MCF 10A (cell line): ENCODE measurements around the gene PRR12. TPM values are rescaled to one million over a fixed set of nuclear protein-coding genes. Genes with fewer than 3 reads are reported as not detected.

ENCODE experiments used
- BruUV-seq: library from RNA; stranded (reverse); fragments of 400-500 nt; replicated peaks from 2 replicates; lab custom pipeline; 2021; lab: Mats Ljungman, UMichigan
- CTCF ChIA-PET: fragments of 300-600 bp; sonication (Branson Sonifier 250); formaldehyde crosslinking; extraction: SDS; loops from one replicate; lab custom pipeline; 2021; ENCODE audit warnings: antibody characterized with exemption, inconsistent platforms; lab: Yijun Ruan, JAX
- POLR2A ChIA-PET: fragments of 300-600, 350-650 bp; sonication (Branson Sonifier 250); formaldehyde crosslinking; extraction: SDS; loops from one replicate; lab custom pipeline; 2020; ENCODE audit warnings: antibody characterized with exemption, inconsistent platforms; lab: Yijun Ruan, JAX
- DNase-seq: peaks from one replicate; pipeline ENCODE4 v3.0.0-alpha.2; 2018; ENCODE audit not compliant: unreplicated experiment
- H3K27ac Mint-ChIP-seq: one replicate; pipeline ENCODE4 v1.8.0; 2022; ENCODE audit warnings: mild to moderate bottlenecking, low read depth, mixed read lengths; ENCODE audit not compliant: unreplicated experiment
- H3K27me3 Mint-ChIP-seq: one replicate; pipeline ENCODE4 v1.8.0; 2022; ENCODE audit warnings: mixed read lengths; ENCODE audit not compliant: insufficient read depth, unreplicated experiment
- H3K36me3 Mint-ChIP-seq: one replicate; pipeline ENCODE4 v1.8.0; 2022; ENCODE audit warnings: mild to moderate bottlenecking, moderate library complexity, mixed read lengths; ENCODE audit not compliant: insufficient read depth, unreplicated experiment
- H3K4me1 Mint-ChIP-seq: one replicate; pipeline ENCODE4 v1.8.0; 2022; ENCODE audit warnings: mixed read lengths; ENCODE audit not compliant: insufficient read depth, unreplicated experiment
- H3K4me3 Mint-ChIP-seq: one replicate; pipeline ENCODE4 v1.8.0; 2022; ENCODE audit warnings: mild to moderate bottlenecking, moderate library complexity, mixed read lengths; ENCODE audit not compliant: unreplicated experiment
- H3K9me3 Mint-ChIP-seq: one replicate; pipeline ENCODE4 v1.8.0; 2022; ENCODE audit warnings: mixed read lengths; ENCODE audit not compliant: unreplicated experiment
- CTCF ChIP-seq: fragments of 200-600 bp; IDR thresholded peaks from one replicate; pipeline ENCODE4 v1.8.0; 2022; ENCODE audit warnings: antibody characterized with exemption, mild to moderate bottlenecking; ENCODE audit not compliant: unreplicated experiment
- intact Hi-C: fragments of 100-400 bp; cut with micrococcal nuclease; formaldehyde crosslinking; loops from 2 replicates; pipeline ENCODE4 v1.14.1; 2022
- total RNA-seq: library from RNA; stranded (reverse); gene quantifications from 2 replicates; pipeline ENCODE4 v1.2.3, GENCODE V29; 2022

PRR12 gene
- total RNA-seq, 1 experiment from 2014 or later: 19.0 TPM

DNA sequence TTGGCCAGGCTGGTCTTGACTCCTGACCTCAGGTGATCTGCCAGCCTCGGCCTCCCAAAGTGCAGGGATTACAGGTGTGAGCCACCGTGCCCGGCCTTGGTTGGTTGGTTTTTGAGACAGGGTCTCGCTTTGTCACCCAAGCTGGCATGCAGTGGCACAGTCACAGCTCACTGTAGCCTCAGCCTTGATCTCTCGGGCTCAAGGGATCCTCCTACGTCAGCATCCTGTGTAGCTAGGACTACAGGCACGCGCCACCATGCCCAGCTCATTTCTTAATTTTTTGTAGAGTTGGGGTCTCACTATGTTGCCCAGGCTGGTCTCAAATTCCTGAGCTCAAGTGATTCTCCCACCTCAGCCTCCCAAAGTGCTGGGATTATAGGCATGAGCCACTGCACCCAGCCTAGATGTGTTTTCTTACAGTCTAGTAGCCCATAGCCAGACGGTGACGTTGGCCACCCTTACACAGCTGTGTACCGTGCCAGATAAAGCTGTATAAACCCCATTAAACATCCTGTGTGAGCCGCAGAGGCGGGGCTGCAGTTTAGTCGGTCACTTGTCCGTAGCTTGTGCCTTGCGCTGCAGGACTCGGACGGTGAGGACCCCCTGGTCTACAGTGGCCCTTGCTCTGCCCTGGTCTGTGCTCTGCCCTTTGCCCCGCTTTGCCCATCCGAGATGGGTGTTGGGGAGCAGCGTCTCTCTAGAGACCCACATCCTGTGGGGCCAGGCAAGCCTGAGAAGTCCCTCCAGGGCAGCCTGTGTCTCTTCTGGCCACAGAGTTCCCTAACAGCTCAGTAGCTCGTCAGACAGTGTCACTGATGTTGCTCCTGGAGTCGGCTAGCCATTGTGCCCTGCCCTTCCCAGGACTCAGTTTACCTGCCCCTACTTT lies 64.8 kb downstream of the PRR12 start:
- POLR2A ChIA-PET: interaction anchor here (0.5 to 11.4 kb wide), 7 partner anchors 8 to 77 kb away, joined by 3 to 167 read pairs (median 4); partner anchors contain the start of genes BCL2L12, IRF3, PRR12 and RRAS

GRCh38 chr19:49656456-49657109 lies 65.6 kb downstream of the PRR12 start:
- no peak for TF ChIP-seq CTCF
- no TSS peak for BruUV-seq
- H3K4me3 Mint-ChIP-seq: no peak overlapping the region
- ChIA-PET CTCF (interaction anchor here (1.1 kb wide), 2 partner anchors 9 to 212 kb away, joined by 3 to 4 read pairs; no protein-coding TSS in a partner anchor), POLR2A (interaction anchor here (0.5 to 11.4 kb wide), 4 partner anchors 7 to 77 kb away, joined by 3 to 167 read pairs (median 5); partner anchors contain the start of genes RRAS and SCAF1)
- intact Hi-C loops: no loop called here
- DNase-seq: no peak
- H3K27me3 Mint-ChIP-seq: no peaks in the 10 kb centered on the region
- no peaks in the 10 kb centered on the region for H3K9me3 Mint-ChIP-seq
- no peaks in the 10 kb centered on the region for H3K4me1 Mint-ChIP-seq
- H3K27ac Mint-ChIP-seq: no peak overlapping the region
- peaks cover 57% of the 10 kb centered on the region for H3K36me3 Mint-ChIP-seq

More for the DNA sequence above, 64.8 kb downstream of the PRR12 start:
- Mint-ChIP-seq H3K27ac (no peak overlapping the region), H3K9me3 (no peaks in the 10 kb centered on the region), H3K4me3 (no peak overlapping the region), H3K27me3 (no peaks in the 10 kb centered on the region), H3K4me1 (no peaks in the 10 kb centered on the region), H3K36me3 (peaks cover 56% of the 10 kb centered on the region)
- TF ChIP-seq CTCF: no peak
- BruUV-seq: no TSS peak
- DNase-seq: no peak
- CTCF ChIA-PET: interaction anchor here (0.7 to 1.8 kb wide), 4 partner anchors 9 to 211 kb away, joined by 3 to 7 read pairs (median 4); no protein-coding TSS in a partner anchor
- intact Hi-C loops: no loop called here

DNA sequence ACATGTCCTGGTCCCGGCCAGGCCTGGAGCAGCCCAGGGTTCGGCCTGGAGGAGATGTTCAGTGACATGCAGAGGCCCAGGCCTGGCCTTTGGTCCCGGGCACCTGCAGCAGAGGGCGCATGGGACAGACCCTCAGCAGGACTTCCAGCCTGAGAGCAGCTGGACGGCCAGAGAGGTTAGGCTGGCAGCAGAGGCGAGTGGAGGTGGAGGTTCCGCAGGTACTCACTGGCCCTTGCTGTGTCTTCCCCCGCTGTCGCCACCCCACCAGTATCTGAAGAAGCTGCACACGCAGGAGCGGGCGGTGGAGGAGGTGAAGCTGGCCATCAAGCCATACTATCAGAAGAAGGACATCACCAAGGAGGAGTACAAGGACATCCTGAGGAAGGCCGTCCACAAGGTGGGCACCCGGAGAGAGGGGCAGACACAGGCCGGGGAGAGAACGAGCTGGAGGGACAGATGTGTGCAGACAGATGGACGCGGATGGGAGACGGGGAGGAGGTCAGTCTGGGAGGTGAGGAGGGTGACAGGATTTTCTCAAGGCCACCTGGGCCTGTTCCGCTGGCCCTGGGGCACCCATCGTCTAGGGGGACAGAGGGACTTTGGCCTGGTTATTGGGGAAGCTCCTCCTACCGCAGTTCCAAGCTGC lies 66.6 kb downstream of the PRR12 start:
- intact Hi-C loops: no loop called here
- no peaks in the 10 kb centered on the region for H3K27me3 Mint-ChIP-seq
- ChIA-PET POLR2A (interaction anchor here (11.4 kb wide), 1 partner anchor 16 kb away, joined by 167 read pairs; the partner anchor contains the start of genes RRAS and SCAF1), CTCF (interaction anchor here (0.6 to 1.1 kb wide), 3 partner anchors 10 to 497 kb away, joined by 3 read pairs; no protein-coding TSS in a partner anchor)
- H3K36me3 Mint-ChIP-seq: peaks cover 56% of the 10 kb centered on the region
- no peak for TF ChIP-seq CTCF
- H3K9me3 Mint-ChIP-seq: no peaks in the 10 kb centered on the region
- no peaks in the 10 kb centered on the region for H3K4me1 Mint-ChIP-seq
- no peak overlapping the region for H3K27ac Mint-ChIP-seq
- BruUV-seq: no TSS peak
- H3K4me3 Mint-ChIP-seq: no peak overlapping the region
- no peak for DNase-seq
